GM10248 (cell line): ENCODE results near the gene NME1.
A peak's percentile ranks its signal among the peaks of the same experiment; 100 is the strongest.
"Not testable (repeated sequence)": the region's sequence is repeated elsewhere in the genome, so short reads cannot be mapped to it uniquely, and the experiment has no call there.

Source experiments
- CTCF ChIA-PET: fragments of 300-600 bp; sonication (Branson Sonifier 250); formaldehyde crosslinking; extraction: SDS; loops from one replicate; lab custom pipeline; 2021; ENCODE audit warnings: antibody characterized with exemption; lab: Yijun Ruan, JAX
- POLR2A ChIA-PET: fragments of 350-650 bp; sonication (Branson Sonifier 250); formaldehyde crosslinking; extraction: SDS; loops from one replicate; lab custom pipeline; 2020; ENCODE audit warnings: antibody characterized with exemption; lab: Yijun Ruan, JAX
- DNase-seq: peaks from one replicate; pipeline ENCODE4 v3.0.0; 2012; ENCODE audit errors: extremely low spot score
- TF ChIP-seq, protein P1 (sequence below): IDR thresholded peaks from 2 replicates; pipeline ENCODE4 v1.5.1; 2012; ENCODE audit warnings: mild to moderate bottlenecking, low read depth; ENCODE audit errors: extremely low read depth, missing control alignments, control extremely low read depth

The NME1 gene

DNA sequence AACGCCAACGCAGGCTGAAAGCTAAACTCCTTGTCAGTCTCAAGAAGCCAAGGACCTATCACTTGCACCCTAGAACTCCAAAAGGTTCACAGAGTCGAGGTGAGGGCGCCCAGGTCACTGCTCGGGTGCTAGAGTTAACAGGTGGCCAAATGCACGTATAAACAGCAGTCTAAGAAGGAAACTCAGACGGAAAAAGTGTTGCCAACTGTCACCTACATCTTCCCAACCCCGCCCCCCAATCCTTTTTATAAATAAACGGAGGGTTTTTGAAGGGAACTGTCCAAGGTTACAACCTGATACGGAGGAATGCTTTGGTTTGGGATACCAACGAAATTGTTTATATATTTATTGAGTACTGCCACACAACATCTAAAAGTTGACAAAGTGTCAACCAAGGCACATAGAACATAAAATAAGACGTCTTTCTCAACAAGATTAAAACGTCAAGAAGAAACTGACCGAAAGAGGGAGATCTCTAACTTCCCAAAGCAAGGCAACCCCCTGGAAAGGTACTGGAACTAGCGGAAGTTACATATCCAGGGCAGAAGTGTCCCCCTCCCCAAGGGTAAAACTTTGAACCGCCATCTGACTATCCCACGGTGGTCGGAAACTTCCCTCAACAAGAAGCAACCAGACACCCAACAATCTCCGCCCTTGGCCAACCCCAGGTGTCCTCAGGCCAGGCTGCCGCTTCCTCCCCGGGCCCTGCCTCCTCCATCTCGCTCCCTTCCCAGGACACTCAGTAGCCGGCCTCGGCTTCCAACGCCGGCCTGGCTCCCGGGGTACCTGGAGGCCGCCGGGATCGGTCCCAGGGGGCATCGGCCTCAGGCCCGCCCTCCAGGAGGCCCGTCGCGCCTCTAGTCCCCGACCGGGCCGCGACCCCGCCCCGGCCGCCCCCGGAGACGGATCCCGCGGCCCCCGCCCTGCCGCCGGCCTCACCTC lies 33.7 kb upstream of the NME1 start:
- ChIA-PET POLR2A (interaction anchor here (0.6 to 1.7 kb wide), 6 partner anchors 12 to 253 kb away, joined by 3 to 7 read pairs (median 4); partner anchors contain the start of genes NME1 and TOB1), CTCF (interaction anchor here (1.0 to 3.0 kb wide), 6 partner anchors 13 to 267 kb away, joined by 3 to 19 read pairs (median 3); partner anchors contain the start of gene NME1)
- DNase-seq = peak; percentile 43
- TF ChIP-seq, protein P1, sequence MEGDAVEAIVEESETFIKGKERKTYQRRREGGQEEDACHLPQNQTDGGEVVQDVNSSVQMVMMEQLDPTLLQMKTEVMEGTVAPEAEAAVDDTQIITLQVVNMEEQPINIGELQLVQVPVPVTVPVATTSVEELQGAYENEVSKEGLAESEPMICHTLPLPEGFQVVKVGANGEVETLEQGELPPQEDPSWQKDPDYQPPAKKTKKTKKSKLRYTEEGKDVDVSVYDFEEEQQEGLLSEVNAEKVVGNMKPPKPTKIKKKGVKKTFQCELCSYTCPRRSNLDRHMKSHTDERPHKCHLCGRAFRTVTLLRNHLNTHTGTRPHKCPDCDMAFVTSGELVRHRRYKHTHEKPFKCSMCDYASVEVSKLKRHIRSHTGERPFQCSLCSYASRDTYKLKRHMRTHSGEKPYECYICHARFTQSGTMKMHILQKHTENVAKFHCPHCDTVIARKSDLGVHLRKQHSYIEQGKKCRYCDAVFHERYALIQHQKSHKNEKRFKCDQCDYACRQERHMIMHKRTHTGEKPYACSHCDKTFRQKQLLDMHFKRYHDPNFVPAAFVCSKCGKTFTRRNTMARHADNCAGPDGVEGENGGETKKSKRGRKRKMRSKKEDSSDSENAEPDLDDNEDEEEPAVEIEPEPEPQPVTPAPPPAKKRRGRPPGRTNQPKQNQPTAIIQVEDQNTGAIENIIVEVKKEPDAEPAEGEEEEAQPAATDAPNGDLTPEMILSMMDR = peak; percentile 17

GRCh38 chr17:51120357-51120738 lies 33.0 kb upstream of the NME1 start:
- peak; percentile 56 for DNase-seq
- CTCF ChIA-PET = interaction anchor here (1.0 to 3.0 kb wide), 4 partner anchors 14 to 268 kb away, joined by 3 to 19 read pairs (median 3); partner anchors contain the start of gene NME1
- TF ChIP-seq, protein P1 = no peak
- POLR2A ChIA-PET = interaction anchor here (0.7 to 1.7 kb wide), 3 partner anchors 33 to 254 kb away, joined by 4 to 7 read pairs (median 6); partner anchors contain the start of genes NME1 and TOB1

- ChIA-PET CTCF (interaction anchor here (1.0 to 3.0 kb wide), 4 partner anchors 14 to 269 kb away, joined by 3 to 19 read pairs (median 3); partner anchors contain the start of gene NME1), POLR2A (interaction anchor here (0.7 to 1.7 kb wide), 3 partner anchors 32 to 254 kb away, joined by 4 to 7 read pairs (median 6); partner anchors contain the start of genes NME1 and TOB1)
- peak; percentile 97 for DNase-seq
- TF ChIP-seq, protein P1 = no peak
Measured at GRCh38 chr17:51120739-51121619, 32.4 kb upstream of the NME1 start, which contains the start of gene SPAG9. SPAG9 (minus strand) TSS chr17:51120868; CDS start chr17:51120656, 212 bp downstream.

- POLR2A ChIA-PET = interaction anchor here (0.9 to 1.7 kb wide), 2 partner anchors 26 to 255 kb away, joined by 5 to 7 read pairs; partner anchors contain the start of gene TOB1
- DNase-seq = peak; percentile 71
- CTCF ChIA-PET = interaction anchor here (3.0 kb wide), 1 partner anchor 31 kb away, joined by 19 read pairs; the partner anchor contains the start of gene NME1
- TF ChIP-seq, protein P1 = no peak
Measured at GRCh38 chr17:51121620-51122472, 31.5 kb upstream of the NME1 start.

- ChIA-PET CTCF (interaction anchor here (0.9 to 3.0 kb wide), 3 partner anchors 10 to 30 kb away, joined by 3 to 19 read pairs (median 3); partner anchors contain the start of gene NME1), POLR2A (interaction anchor here (0.9 kb wide), 1 partner anchor 25 kb away, joined by 5 read pairs; no protein-coding TSS in a partner anchor)
- DNase-seq = not testable (repeated sequence)
Measured at GRCh38 chr17:51122473-51123115, 30.8 kb upstream of the NME1 start.
